ENCODE measurements around the gene TSPYL6. TPM values are rescaled to one million over a fixed set of nuclear protein-coding genes. Genes with fewer than 3 reads are reported as not detected.

TSPYL6 gene
- total RNA-seq, 4 donors from 2014 or later, result not detected

- Histone ChIP-seq H3K9me3 (no peaks in the 10 kb centered on the region), H3K36me3 (no peaks in the 10 kb centered on the region), H3K27me3 (no peaks in the 10 kb centered on the region), H3K27ac (no peak overlapping the region), H3K4me1 (no peaks in the 10 kb centered on the region), H3K4me3 (no peak overlapping the region)
- no peak for TF ChIP-seq POLR2A (IDR thresholded peaks at IDR 0.05)
- no peak for TF ChIP-seq CTCF (IDR thresholded peaks at IDR 0.05)
- intact Hi-C loops (cut with DNase I), result no loop called here
- no peak for DNase-seq
- WGBS, 2 donors, result 37 to 65% methylated on average over 1 of the region's 1 CpG
Observed at GRCh38 chr2:54247115-54247514, 8.9 kb downstream of the TSPYL6 start.

GRCh38 chr2:54240515-54241469, 15.2 kb downstream of the TSPYL6 start:
- Histone ChIP-seq H3K27ac (peak overlapping the region in 3 of 4 donors; percentile 45 to 65 (median 47)), H3K27me3 (no peaks in the 10 kb centered on the region), H3K4me1 (no peaks in the 10 kb centered on the region), H3K4me3 (no peak overlapping the region), H3K9me3 (peaks cover 0 to 5% (median 4%) of the 10 kb centered on the region in 3 donors), H3K36me3 (no peaks in the 10 kb centered on the region)
- TF ChIP-seq POLR2A (IDR thresholded peaks at IDR 0.05) (no peak), CTCF (IDR thresholded peaks at IDR 0.05) (no peak)
- intact Hi-C loops (cut with DNase I), result no loop called here
- DNase-seq, result no peak
- WGBS, 2 donors, result 66 to 71% methylated on average over 5 of the region's 5 CpGs

- TF ChIP-seq POLR2A (IDR thresholded peaks at IDR 0.05) (no peak), CTCF (IDR thresholded peaks at IDR 0.05) (no peak)
- no peaks in the 10 kb centered on the region for H3K27me3 ChIP-seq
- intact Hi-C loops (cut with DNase I), result no loop called here
- 81 to 100% methylated on average over 1 of the region's 1 CpG for WGBS, 2 donors
- H3K4me3 ChIP-seq, result no peak overlapping the region
- no peaks in the 10 kb centered on the region for H3K36me3 ChIP-seq
- DNase-seq, result no peak
- H3K27ac ChIP-seq, result no peak overlapping the region
- H3K9me3 ChIP-seq, result peaks cover 0 to 5% (median 4%) of the 10 kb centered on the region in 3 donors
- no peaks in the 10 kb centered on the region for H3K4me1 ChIP-seq
Observed at GRCh38 chr2:54239427-54239826, 16.6 kb downstream of the TSPYL6 start.

GRCh38 chr2:54237428-54237827, 18.6 kb downstream of the TSPYL6 start:
- TF ChIP-seq CTCF (IDR thresholded peaks at IDR 0.05), result no peak
- no peak for TF ChIP-seq POLR2A (IDR thresholded peaks at IDR 0.05)
- intact Hi-C loops (cut with DNase I), result no loop called here
- no peak for DNase-seq
- Histone ChIP-seq H3K4me3 (no peak overlapping the region), H3K27ac (no peak overlapping the region), H3K4me1 (no peaks in the 10 kb centered on the region), H3K36me3 (no peaks in the 10 kb centered on the region), H3K9me3 (peaks cover 0 to 5% (median 4%) of the 10 kb centered on the region in 3 donors), H3K27me3 (no peaks in the 10 kb centered on the region)
- WGBS, 2 donors, result 89 to 93% methylated on average over 2 of the region's 2 CpGs

- Histone ChIP-seq H3K27me3 (no peaks in the 10 kb centered on the region), H3K4me3 (no peak overlapping the region), H3K9me3 (peaks cover 0 to 5% (median 4%) of the 10 kb centered on the region in 3 donors), H3K36me3 (no peaks in the 10 kb centered on the region), H3K27ac (no peak overlapping the region), H3K4me1 (no peaks in the 10 kb centered on the region)
- intact Hi-C loops (cut with DNase I), result no loop called here
- no peak for TF ChIP-seq POLR2A (IDR thresholded peaks at IDR 0.05)
- TF ChIP-seq CTCF (IDR thresholded peaks at IDR 0.05), result no peak
- 38 to 42% methylated on average over 4 of the region's 4 CpGs for WGBS, 2 donors
- DNase-seq, result no peak
Observed at GRCh38 chr2:54233832-54234649, 22.0 kb downstream of the TSPYL6 start.
